ENCODE results near the gene HS6ST3.
"Not testable (repeated sequence)": the region's sequence is repeated elsewhere in the genome, so short reads cannot be mapped to it uniquely, and the experiment has no call there.

HS6ST3 gene

DNA sequence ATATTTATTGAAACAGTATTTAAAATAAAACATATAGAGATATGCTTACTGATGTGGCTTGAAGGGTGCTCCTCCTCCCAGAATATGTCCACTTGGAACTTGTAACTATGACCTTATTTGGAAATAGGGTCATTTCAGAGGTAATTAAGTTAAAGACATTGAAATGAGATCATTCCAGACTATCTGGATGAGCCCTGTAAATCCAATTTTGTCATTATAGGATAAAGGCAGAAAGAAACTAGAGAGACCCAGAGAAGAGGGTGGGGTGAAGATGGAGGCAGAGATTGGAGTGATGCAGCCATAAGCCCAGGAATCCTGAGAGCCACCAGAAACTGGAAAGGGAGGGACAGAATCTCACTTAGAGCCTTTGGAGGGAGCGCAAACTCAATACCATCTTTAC is 661.2 kb downstream of the HS6ST3 start:
- DNase-seq: no peak

DNA sequence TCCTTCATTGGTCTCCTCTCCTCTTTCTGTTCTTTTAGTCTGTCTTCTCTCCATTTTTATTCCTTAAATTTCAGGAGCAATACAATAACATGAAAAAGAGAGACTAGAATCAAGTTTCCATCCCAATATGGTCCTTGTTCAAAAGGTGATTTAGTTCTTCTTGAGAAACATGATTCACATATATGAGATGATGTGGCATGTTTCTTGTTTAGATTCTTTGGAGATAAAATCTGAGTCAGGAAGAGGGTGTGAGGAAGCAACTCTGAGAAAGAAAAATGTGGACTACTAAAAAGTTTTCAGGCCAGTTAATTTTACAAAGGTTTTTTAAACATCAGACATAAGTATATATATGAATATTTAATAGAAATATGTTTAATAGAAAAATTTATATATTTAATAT is 673.0 kb downstream of the HS6ST3 start:
- DNase-seq: no peak

DNA sequence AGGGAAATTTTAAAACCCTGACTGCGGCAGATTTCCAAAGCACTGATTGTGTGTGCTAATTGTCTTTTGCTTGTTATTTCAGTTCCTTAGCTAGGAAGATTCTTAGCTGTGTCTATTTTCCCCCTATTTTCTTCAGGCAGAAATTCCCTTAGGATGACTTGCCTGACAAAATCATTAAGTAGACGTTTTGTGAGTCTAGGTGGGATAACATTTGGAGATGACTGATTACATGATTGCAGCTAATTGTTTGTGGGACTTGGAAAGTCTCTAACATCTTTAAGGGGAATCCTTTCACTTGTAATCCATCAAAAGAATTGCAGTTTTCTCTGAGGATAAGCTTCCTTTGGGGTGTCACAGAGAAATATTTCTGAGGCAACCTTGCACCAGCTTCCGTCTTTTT is 676.4 kb downstream of the HS6ST3 start:
- no peak for DNase-seq

DNA sequence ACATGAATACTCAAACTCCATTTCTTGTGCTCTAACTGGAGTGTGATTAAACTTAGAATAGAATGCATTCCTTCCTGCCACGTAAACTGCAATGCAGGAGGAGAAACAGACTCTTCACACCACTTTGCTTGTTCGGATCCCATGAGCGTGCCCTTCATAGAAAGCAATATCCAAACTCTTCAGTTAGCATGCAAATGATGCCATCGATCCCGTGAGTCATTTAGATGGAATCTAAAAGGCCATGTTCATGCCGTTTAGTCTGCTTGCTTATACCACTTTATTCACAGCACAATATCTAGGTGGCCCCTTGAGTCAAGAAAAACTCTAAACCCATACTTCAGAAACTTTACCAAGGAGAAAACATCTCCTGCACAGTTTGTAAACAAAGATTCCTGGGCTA is 678.6 kb downstream of the HS6ST3 start:
- no peak for DNase-seq

DNA sequence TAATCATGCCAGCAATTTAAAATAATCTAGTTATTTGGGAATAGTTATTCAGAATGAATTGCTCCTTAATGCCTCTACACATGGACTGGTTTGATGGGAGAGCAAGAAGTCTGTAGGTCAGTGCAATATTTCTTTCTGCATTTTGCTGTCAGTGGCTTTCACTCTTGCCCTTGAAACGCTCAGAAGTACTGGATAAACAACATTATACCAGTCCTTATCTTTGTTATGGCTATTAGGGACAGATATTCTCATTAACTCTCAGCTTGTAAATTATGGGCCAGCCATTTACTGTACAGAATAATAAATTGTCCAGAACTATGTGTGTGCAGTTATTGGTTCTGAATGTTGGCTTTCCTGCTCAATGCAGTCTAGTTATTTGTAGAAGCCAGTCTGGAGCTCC is 680.0 kb downstream of the HS6ST3 start:
- no peak for DNase-seq

DNA sequence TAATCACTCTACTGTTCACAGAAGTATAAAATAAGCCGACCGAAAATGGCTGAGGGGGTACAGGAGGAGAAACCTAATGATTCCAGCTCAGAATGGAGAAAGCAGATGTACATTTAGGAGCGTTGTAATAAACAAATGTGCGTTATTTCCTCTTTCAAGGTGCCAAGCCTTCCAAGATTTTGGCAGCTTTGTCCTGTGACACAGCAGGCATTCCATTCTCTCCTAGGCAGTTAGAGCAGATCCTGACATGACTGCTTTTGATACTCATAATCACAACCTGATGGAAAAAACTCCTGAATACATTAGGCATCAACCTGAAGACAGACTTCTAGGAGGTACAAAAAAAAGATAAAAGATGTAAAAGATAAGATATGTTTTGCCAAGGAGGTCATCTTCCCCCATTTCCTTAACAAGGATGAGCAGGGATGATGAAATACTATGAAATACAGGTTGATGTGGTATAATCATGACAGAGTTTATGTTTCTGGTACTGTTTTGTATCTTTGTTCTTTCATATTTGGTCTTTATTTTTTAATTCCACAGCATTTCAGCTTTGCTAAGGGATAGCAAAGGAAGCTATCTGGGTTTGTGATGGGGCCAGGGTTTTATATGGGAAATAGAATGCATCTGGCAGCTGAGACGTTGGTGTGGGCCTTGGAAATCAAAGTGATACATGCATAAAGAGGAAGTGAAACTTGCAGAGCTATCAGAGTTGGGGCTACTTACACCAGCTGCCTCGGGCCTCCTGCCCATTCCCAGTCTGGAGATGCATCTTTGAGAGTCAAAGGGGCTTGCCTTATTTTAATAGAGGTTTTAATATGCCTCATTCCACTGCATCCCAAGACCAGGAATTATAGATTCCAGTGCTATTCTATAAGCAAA is 681.8 kb downstream of the HS6ST3 start:
- no peak for DNase-seq

DNA sequence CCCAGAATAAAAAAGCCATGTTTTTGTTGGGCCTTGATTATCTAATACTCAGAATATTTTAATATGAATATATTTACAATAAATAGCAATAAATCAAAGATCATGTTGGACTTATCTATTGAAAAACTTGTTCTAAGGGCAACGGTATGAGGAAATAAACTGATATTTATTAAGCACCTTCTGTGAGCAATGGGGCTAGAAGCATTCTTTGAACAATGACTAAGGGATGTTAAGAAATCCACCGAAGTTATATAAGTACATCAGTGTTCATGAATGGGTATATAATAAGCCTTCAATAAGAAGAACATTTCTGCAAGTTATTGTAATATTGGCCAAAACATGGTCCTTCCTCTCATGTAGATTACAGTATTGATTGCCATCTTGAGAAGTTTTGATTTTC is 682.5 kb downstream of the HS6ST3 start:
- DNase-seq: no peak

DNA sequence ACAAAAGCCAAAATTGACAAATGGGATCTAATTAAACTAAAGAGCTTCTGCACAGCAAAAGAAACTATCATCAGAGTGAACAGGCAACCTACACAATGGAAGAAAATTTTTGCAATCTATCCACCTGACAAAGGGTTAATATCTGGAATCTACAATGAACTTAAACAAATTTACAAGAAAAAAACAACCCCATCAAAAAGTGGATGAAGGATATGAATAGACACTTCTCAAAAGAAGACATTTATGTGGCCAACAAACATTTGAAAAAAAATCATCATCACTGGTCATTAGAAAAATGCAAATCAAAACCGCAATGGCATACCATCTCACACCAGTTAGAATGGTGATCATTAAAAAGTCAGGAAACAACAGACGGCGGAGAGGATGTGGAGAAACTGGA is 688.4 kb downstream of the HS6ST3 start:
- not testable (repeated sequence) for DNase-seq

DNA sequence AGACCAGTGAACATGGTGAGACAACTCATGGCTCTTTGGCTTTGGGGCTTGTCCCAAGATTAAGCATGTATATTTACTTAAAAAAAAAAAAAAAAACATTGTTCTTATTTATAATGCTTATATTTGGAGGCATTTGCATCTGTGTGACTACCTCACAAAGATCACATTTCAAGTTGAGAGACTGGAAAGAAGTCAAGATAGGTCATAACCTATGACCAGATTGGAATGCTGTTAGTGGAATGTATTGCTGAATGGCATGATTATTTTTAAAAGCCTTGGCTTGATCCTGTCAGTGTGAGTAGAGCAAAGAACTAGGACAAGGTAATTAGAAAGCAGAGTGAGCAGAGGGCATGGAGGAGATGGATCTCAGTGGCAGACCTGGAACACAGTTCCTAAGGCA is 689.8 kb downstream of the HS6ST3 start:
- DNase-seq: no peak

DNA sequence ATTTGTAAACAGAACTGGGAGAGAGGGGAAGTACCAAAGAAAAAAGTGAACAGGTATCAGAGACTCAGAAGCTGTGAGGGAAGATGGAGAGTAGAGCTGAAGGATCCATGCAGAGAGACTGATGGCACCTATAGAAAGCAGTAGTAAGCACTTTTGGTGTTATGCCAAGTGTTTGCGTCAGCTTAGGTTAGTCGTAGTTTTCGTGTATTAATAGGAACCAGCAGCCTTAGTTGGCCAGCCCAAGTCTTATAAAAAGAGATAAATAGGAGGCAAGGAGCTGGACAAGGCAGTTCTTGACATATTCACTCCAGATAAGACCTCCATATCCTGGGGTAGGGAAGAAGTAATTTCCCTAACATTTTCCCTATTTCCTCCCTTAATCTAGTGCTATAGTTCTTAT is 690.2 kb downstream of the HS6ST3 start:
- DNase-seq: no peak

DNA sequence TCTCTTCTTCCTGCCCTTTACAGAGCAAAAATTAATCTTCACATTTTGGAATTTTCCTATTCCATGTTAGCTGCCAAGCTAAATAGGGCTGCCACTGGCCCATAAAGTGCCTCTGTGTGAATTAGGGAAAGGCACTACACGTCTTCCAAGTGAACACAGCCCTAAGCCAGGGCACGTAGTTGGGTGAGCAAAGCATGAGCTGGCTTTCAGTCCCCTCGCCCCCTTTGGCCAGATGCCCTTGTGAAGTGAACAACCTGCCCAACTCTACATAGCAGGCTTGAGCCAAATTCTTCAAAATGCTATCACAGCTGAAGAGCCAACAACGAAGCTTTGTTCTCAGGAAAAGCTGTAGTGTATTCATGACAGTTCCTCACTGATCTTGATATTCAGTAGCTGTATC is 691.2 kb downstream of the HS6ST3 start:
- DNase-seq: no peak

DNA sequence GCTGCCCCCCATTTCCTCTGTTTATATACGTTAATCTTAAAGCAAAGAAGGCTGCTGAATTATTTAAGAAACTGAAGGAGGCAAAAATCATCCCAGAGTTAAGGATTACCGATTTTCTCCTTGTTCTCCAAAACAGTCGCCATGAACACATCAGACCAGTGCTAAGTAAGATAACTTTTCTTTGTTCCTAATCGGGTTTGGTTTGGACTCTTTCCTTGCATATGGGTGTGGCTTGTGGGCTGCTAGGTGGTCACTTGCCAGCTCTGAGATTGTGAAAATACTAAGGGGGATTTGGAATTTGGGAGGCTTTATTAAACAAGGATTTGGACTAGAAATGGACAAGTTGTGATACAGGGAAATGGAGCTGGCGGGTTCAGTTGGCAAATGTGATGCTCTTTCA is 692.3 kb downstream of the HS6ST3 start:
- DNase-seq: no peak

DNA sequence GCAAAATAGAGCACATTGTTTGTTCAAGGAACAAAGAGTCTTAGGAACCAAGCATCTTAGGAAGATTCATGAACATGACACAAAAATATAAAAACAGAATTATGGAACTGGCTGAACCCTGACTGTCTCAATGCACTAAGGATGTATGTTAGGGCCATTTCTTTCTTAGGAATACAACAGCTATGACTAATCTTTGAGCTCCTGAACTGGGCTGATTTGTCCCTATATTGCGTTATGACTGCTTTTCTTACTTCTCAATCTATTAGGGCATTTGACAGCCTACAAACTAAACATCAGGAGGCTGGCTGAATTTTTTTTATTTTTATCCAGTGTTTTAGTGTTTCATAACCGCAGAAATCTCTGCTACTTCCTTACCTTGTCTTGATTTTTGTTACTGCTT is 693.1 kb downstream of the HS6ST3 start:
- no peak for DNase-seq

DNA sequence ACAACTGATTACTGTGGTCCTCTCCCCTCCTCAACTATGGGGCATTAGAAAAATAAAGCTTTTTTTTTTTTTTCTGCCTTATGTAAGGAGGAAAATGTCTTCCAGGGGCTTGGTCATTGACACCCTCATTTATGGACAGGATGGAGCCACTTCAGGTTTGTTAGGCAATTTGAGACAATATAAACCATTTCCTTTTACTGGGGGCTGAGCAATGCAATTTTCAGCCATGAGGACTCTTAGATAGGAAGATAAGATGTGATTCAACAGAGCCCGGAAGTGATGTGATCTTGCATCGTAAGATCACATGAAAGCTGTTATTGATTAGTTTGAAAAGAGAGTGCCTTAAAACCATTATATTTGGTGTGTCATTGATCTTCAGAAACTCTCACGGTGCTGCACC is 693.6 kb downstream of the HS6ST3 start:
- DNase-seq: no peak

DNA sequence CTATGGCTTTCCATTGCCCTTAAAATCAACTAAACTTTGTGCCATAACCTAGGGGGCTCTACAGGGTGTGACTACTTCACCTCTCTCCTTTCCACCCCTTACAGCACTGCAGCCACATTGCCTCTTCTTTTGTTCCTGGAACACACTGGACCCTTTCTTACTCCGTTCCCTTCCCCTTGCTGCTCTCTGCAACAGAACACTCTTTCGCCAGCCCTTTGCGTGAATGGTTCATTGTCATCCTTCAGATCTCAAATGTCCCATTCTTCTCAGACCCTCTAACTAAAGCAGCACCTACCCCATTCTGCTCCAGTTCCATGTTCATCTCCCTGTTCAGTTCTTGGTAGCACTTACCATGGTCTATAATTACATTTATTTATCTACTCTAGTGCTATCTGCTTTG is 696.1 kb downstream of the HS6ST3 start:
- no peak for DNase-seq

DNA sequence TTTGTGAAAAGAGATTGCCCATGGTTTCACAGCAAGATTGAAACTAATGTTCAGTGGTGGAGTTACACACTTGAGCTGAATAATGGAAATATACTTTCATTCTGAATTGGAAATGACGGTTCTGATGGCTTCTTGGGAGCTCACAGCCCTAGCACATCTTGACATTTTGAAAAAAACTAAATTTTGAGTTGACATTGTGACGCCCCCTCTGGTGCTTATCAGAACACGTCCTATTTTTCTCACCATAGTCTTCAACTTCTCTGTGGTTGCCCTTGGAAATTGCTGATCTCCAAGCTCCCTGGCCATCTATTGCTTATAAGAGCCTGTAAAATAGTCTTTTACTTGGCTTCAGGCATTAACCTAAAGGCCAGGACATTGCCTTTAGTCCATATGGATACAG is 702.3 kb downstream of the HS6ST3 start:
- DNase-seq: no peak

DNA sequence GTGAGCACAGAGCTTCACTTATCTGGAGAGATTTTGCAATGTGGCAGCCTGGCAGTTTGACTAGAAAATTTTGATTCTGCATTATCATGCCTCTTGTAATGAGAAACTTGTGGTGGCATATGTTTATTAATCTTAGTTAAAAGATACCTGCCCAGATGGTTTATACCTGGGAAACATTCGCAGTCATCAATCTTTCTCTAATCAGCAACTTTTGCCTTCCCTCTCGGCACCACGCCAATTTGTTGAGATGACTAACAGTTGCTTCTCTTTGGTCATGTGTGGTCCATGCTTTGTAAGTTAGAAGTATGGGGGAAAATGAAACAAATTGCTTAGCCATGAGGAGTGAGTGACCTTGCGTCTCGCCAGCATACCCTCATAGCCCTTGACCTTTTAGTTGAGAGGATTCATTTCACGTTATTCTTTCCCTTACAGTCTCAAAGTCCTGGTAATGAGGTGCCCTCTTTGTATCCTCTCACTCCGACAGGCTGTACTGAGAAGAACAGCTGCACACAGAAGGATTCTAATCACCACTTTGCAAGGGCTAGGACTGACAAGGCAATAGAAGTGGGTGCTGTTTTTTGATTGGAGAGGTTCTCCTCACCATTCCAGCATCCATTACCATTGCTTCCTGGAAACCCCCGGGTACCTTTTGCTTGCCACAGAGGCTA is 703.0 kb downstream of the HS6ST3 start:
- DNase-seq: no peak

DNA sequence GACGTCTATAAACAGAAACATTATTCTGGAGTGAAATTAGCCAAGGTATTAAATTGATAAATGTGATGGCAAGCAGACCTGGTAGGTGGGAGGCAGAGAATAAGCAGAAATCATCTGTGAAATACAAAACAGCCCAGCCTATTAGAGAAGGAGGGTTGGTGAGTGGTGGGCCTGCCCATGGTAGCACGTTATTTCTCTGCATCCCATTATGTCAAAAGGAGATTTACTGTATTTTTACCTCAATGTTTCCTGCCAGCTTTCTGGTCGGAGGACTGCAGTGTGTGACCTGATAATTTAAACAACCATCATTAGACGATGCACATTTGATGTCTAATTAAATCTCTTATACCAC is 703.5 kb downstream of the HS6ST3 start:
- no peak for DNase-seq

DNA sequence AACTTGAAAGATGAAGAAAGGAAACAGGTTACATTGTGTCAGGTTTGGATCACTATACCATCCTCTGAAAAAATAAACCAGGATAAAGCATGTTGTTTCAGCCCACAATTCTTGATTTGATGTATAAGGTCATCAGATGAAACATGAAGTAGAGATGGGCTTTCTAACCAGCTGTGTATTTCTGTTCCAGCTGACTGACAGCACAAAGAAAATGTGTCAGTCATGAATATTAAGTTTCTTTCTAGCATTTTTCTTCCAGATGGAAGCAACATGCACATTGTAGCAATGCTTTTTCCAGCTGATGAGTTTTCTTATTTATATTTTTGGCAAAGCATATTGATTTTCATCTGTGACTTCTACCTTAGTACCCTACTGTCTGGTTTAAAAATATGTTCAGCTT is 704.8 kb downstream of the HS6ST3 start:
- DNase-seq: no peak

DNA sequence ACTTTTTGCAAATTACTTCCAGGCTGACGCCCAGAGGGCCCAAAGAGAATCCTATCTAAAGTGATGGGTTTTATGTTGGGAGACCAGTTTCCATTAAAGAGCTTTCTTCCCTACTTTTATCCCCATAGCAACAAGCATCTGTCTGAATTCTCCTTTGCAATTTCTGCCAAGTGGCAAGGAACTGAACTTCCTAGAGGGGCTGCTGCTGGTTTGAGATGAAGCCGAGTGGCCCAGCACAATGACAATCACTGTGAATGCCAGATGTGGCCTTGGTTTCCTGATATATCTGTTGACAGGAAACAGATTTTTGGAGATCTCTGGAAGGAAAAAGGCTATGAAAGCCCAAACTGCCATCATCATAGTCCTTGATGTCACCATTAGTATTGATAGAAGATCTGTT is 705.8 kb downstream of the HS6ST3 start:
- no peak for DNase-seq

DNA sequence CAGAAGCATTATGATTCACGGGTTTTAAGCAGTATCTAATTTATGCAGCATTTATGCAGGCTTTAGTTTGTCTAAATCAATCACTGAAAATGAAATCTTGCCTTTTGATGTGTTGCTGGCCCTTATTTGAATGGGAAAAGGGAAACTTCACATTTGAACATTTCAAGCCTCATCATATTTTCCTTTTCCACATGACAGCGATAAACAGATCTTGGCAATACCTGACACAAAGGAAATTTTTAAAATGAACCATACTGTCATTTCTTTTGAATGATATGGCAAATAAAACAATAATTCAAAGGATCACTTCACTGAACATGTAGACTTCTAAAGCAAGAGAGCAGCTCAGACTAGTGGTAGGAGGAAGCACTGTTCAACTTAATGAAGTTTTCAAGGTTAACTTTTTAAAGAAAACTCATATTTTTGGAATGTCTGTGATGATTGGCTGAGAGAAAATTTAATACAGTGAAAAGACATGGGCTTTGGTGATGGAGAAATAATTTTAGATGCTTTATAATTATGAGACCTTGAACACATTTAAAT is 706.3 kb downstream of the HS6ST3 start:
- no peak for DNase-seq

DNA sequence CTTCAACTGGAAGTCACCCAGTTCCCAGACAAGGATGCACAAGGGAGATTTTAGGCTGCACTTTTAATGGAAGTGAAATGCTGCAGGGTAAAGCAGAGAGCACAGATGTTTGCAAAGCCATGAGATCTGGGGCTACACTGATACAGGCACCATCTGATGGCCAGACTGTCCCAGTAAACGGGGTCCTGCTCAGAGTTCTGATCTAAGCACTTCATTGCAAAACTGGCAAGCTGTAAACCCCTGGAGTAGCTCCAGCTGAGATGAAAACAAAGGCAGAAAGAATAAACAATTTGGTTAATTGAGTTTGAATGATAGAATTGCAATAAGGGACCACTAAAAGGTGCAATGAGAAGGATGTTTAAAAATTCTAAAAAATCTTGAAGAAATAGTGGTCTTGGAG is 707.2 kb downstream of the HS6ST3 start:
- DNase-seq: no peak

DNA sequence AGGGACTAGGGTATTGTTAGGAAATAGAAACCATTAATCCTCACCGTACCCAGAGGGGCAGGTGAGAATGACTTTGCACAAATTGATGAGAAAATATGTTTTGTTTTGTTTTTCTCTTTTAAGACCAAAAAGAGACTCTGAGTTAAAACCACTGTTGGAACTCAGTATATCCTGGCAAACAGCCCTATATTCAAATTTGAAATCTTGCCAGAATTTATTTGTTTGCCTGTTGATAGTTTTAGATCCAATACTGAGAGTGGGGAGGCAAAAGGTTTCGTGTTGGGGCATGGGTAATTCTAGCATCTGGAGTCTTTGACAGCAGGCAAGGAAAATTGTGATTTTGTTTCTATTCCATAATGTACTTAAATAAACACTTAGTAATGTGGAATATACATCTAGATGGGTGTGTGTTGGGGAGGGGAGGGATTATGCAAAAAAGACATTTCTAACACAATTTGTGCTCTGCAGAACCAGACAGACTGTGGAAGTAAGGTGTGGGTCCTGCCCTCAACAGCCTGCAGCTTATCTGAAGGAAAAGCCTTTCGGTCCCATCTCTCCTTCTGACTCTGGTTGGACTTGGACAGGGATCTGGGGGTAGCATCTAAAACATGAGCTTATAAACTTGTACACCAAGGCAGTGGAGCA is 713.7 kb downstream of the HS6ST3 start:
- DNase-seq: no peak

DNA sequence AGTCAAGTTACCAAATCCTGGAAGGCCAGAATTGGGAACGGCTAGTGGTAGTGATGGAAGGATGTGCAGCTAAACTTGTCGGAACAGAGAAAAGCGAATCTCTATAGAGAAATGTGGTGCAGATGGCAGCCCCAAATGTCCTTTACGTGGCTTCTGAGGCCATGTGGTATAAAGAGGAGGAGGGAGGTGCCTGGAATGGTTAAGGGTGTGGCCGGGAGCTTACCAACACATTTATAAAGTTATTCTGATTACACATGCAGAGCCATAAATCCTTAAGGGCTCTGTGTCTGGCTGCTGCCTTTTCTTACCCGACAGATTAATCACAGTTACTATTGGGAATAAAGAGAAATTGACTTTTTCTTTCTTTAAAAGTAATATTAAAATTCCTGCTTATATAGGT is 714.3 kb downstream of the HS6ST3 start:
- no peak for DNase-seq

Data from CD4-positive, alpha-beta T cell treated with Interleukin-21 for 1 hour (primary cell).